Caco-2 (cell line): Measurements from ENCODE around the gene ZNRF1. TPM values are rescaled to one million over a fixed set of nuclear protein-coding genes. Genes with fewer than 3 reads are reported as not detected.

Source experiments
- BruUV-seq: library from RNA; stranded (reverse); fragments of 400-500 nt; replicated peaks from 2 replicates; lab custom pipeline; 2021; lab: Mats Ljungman, UMichigan
- CTCF ChIA-PET: fragments of 300-600 bp; sonication (Branson Sonifier 250); formaldehyde crosslinking; loops from one replicate; lab custom pipeline; 2022; ENCODE audit warnings: antibody characterized with exemption; lab: Charles Lee
- POLR2A ChIA-PET: fragments of 300-600 bp; sonication (Branson Sonifier 250); formaldehyde crosslinking; loops from one replicate; lab custom pipeline; 2022; ENCODE audit warnings: antibody characterized with exemption; lab: Charles Lee
- DNase-seq, 2 experiments: peaks; one replicate each; pipeline versions ENCODE4 v3.0.0 to v3.0.0-alpha.2; 2020 to 2022
- H3K27me3 ChIP-seq: replicated peaks from 2 replicates; pipeline ENCODE4 v1.6.0; 2011; ENCODE audit warnings: low read length; ENCODE audit not compliant: control insufficient read depth, insufficient read depth
- H3K36me3 ChIP-seq: 2 replicates; pipeline ENCODE4 v1.5.1; 2011; ENCODE audit warnings: low read length; ENCODE audit not compliant: control insufficient read depth, insufficient read depth
- H3K4me1 ChIP-seq: fragments of 250-450 bp; sonication (Bioruptor Pico); 2 replicates; pipeline ENCODE4 v1.5.1; 2020; ENCODE audit warnings: mild to moderate bottlenecking
- H3K4me3 ChIP-seq: 2 replicates; pipeline ENCODE4 v1.5.1; 2011; ENCODE audit warnings: low read depth, mild to moderate bottlenecking, control low read depth, low read length
- H3K9me3 ChIP-seq: fragments of 250-450 bp; sonication (Bioruptor Pico); 2 replicates; pipeline ENCODE4 v1.5.1; 2020; ENCODE audit warnings: mild to moderate bottlenecking, moderate library complexity
- H3K27ac Mint-ChIP-seq: one replicate; pipeline ENCODE4 v1.8.0; 2022; ENCODE audit warnings: mixed read lengths; ENCODE audit not compliant: unreplicated experiment
- H3K27me3 Mint-ChIP-seq: one replicate; pipeline ENCODE4 v1.8.0; 2022; ENCODE audit warnings: mixed read lengths; ENCODE audit not compliant: insufficient read depth, unreplicated experiment
- H3K36me3 Mint-ChIP-seq: one replicate; pipeline ENCODE4 v1.8.0; 2022; ENCODE audit warnings: mild to moderate bottlenecking, mixed read lengths; ENCODE audit not compliant: insufficient read depth, unreplicated experiment
- H3K4me1 Mint-ChIP-seq: one replicate; pipeline ENCODE4 v1.8.0; 2022; ENCODE audit warnings: low read depth, mixed read lengths; ENCODE audit not compliant: unreplicated experiment
- H3K4me3 Mint-ChIP-seq: one replicate; pipeline ENCODE4 v1.8.0; 2022; ENCODE audit warnings: mild to moderate bottlenecking, moderate library complexity, mixed read lengths; ENCODE audit not compliant: unreplicated experiment
- H3K9me3 Mint-ChIP-seq: one replicate; pipeline ENCODE4 v1.8.0; 2022; ENCODE audit warnings: mixed read lengths; ENCODE audit not compliant: unreplicated experiment
- intact Hi-C: fragments of 100-400 bp; cut with micrococcal nuclease; formaldehyde crosslinking; loops from one replicate; pipeline ENCODE4 v1.10.0; 2022; ENCODE audit not compliant: unreplicated experiment
- total RNA-seq: library from RNA; stranded (reverse); gene quantifications from 2 replicates; pipeline ENCODE4 v1.2.3, GENCODE V29; 2022
- TF ChIP-seq, protein P1 (sequence below), 2 experiments: fragments of 200-600 bp in 1 of 2; IDR thresholded peaks; 1 replicate in 1 of 2; 2 replicates in 1 of 2; pipeline versions ENCODE4 v1.5.1 to v1.8.0; 2011 to 2022; ENCODE audit warnings: antibody characterized with exemption in 1 of 2, control low read depth in 1 of 2, inconsistent platforms in 1 of 2, low read depth in 1 of 2, low read length in 1 of 2, mild to moderate bottlenecking in 1 of 2, moderate library complexity in 1 of 2; ENCODE audit not compliant: insufficient read depth in 1 of 2, severe bottlenecking in 1 of 2, unreplicated experiment in 1 of 2

ZNRF1 gene
- total RNA-seq, 1 experiment from 2014 or later, result 68.6 TPM

DNA sequence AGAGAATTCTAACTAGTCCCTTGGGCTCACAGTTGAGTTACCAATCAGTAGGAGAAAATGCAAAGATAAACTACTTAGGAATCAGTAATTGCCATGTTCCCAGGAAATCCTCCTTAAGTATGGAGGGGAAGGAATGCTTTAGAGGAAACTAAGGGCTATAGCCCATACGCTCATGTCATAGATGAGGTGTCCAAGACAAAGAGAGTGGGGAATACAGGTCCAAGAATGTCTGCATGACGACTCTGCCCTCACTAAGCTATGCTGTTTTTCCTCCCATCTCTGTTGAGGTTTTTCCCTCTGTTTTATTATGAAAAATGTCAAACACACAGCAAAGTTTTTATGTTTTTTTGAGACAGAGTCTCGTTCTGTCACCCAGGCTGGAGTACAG, 101.8 kb downstream of the ZNRF1 start:
- no peaks in the 10 kb centered on the region for H3K9me3 ChIP-seq
- ChIA-PET POLR2A (no interaction called here), CTCF (no interaction called here)
- Mint-ChIP-seq H3K27me3 (no peaks in the 10 kb centered on the region), H3K9me3 (no peaks in the 10 kb centered on the region), H3K4me3 (no peak overlapping the region), H3K27ac (no peak overlapping the region), H3K36me3 (peaks cover 24% of the 10 kb centered on the region), H3K4me1 (peaks cover 15% of the 10 kb centered on the region)
- H3K36me3 ChIP-seq, result peaks cover 5% of the 10 kb centered on the region
- TF ChIP-seq, protein P1, sequence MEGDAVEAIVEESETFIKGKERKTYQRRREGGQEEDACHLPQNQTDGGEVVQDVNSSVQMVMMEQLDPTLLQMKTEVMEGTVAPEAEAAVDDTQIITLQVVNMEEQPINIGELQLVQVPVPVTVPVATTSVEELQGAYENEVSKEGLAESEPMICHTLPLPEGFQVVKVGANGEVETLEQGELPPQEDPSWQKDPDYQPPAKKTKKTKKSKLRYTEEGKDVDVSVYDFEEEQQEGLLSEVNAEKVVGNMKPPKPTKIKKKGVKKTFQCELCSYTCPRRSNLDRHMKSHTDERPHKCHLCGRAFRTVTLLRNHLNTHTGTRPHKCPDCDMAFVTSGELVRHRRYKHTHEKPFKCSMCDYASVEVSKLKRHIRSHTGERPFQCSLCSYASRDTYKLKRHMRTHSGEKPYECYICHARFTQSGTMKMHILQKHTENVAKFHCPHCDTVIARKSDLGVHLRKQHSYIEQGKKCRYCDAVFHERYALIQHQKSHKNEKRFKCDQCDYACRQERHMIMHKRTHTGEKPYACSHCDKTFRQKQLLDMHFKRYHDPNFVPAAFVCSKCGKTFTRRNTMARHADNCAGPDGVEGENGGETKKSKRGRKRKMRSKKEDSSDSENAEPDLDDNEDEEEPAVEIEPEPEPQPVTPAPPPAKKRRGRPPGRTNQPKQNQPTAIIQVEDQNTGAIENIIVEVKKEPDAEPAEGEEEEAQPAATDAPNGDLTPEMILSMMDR (IDR thresholded peaks at IDR 0.05; ENCODE audit: insufficient read depth in 1 of 2, low read depth in 1 of 2, low read length in 1 of 2, severe bottlenecking in 1 of 2, unreplicated experiment in 1 of 2), result no peak
- no peak for DNase-seq
- BruUV-seq, result no TSS peak
- peaks cover 16% of the 10 kb centered on the region for H3K4me1 ChIP-seq
- intact Hi-C loops, result no loop called here
- no peaks in the 10 kb centered on the region for H3K27me3 ChIP-seq
- no peak overlapping the region for H3K4me3 ChIP-seq

DNA sequence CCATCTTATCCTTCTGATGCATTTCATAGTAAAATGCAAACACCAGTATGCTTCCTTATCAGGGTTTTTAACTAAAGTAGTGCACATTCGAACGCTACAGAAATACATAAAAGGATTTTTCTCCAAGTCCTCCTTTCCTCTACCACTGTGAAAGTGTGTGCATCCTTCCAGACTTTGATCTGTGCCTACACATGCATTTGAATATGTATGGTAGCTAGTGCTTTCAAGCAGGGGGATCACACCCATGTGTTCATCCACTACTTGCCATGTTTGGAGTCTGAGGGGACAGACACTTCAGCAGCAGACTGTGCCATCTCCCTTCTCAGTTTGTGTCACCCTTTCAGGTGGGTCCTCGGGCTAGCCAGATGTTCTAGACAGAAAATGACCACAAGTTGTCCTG, 102.8 kb downstream of the ZNRF1 start:
- H3K9me3 Mint-ChIP-seq, result no peaks in the 10 kb centered on the region
- no peak overlapping the region for H3K4me3 Mint-ChIP-seq
- Histone ChIP-seq H3K36me3 (peaks cover 6% of the 10 kb centered on the region), H3K27me3 (no peaks in the 10 kb centered on the region), H3K4me3 (no peak overlapping the region), H3K9me3 (no peaks in the 10 kb centered on the region), H3K4me1 (peaks cover 6% of the 10 kb centered on the region)
- H3K27me3 Mint-ChIP-seq, result no peaks in the 10 kb centered on the region
- H3K27ac Mint-ChIP-seq, result no peak overlapping the region
- peaks cover 19% of the 10 kb centered on the region for H3K36me3 Mint-ChIP-seq
- ChIA-PET CTCF (interaction anchor here (0.5 kb wide), 1 partner anchor 117 kb away, joined by 4 read pairs; the partner anchor contains the start of gene WDR59), POLR2A (interaction anchor here (0.6 kb wide), 1 partner anchor 33 kb away, joined by 3 read pairs; no protein-coding TSS in a partner anchor)
- TF ChIP-seq, protein P1 (IDR thresholded peaks at IDR 0.05; ENCODE audit: insufficient read depth in 1 of 2, low read depth in 1 of 2, low read length in 1 of 2, severe bottlenecking in 1 of 2, unreplicated experiment in 1 of 2), result no peak
- intact Hi-C loops, result no loop called here
- no TSS peak for BruUV-seq
- peaks cover 10% of the 10 kb centered on the region for H3K4me1 Mint-ChIP-seq
- DNase-seq, result no peak

DNA sequence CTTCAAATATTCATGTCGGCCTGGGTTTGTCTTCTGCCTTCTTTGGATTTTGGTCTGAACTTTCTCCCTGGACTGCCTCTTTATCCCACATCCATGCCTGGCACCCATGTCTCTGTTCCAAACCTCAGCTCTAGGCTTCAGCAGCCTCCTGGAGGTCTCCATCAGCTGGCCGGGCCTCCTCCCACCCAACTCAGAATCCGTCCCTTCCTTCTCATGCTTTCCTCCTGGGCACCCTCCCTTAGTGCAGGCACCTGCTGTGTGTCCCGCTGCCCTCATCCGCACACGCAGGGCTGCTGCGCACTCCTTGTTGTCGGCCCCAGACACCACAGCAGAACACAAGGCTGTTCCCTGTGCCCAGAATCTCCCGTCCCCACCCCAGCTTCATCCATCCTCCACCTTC, 103.8 kb downstream of the ZNRF1 start:
- H3K4me1 Mint-ChIP-seq, result peaks cover 7% of the 10 kb centered on the region
- H3K27me3 ChIP-seq, result no peaks in the 10 kb centered on the region
- H3K36me3 Mint-ChIP-seq, result peaks cover 23% of the 10 kb centered on the region
- POLR2A ChIA-PET, result no interaction called here
- no peaks in the 10 kb centered on the region for H3K9me3 Mint-ChIP-seq
- H3K27ac Mint-ChIP-seq, result peak overlapping the region; percentile 26
- CTCF ChIA-PET, result no interaction called here
- TF ChIP-seq, protein P1 (IDR thresholded peaks at IDR 0.05; ENCODE audit: insufficient read depth in 1 of 2, low read depth in 1 of 2, low read length in 1 of 2, severe bottlenecking in 1 of 2, unreplicated experiment in 1 of 2), result no peak
- no peak overlapping the region for H3K4me3 ChIP-seq
- no peak for DNase-seq
- no TSS peak for BruUV-seq
- intact Hi-C loops, result no loop called here
- no peaks in the 10 kb centered on the region for H3K4me1 ChIP-seq
- H3K36me3 ChIP-seq, result peaks cover 6% of the 10 kb centered on the region
- H3K27me3 Mint-ChIP-seq, result no peaks in the 10 kb centered on the region
- no peak overlapping the region for H3K4me3 Mint-ChIP-seq
- no peaks in the 10 kb centered on the region for H3K9me3 ChIP-seq
